ENCODE results near the gene CENPU.
"Not testable (repeated sequence)": the region's sequence is repeated elsewhere in the genome, so short reads cannot be mapped to it uniquely, and the experiment has no call there.

The CENPU gene

GRCh38 chr4:184733654-184734524, at the start of gene CENPU:
Gene CENPU, minus strand, starts transcription at chr4:184734096. Its CDS starts 34 bp downstream, at chr4:184734062.
- Histone ChIP-seq H3K9ac (ENCODE audit: low read length) (peak within 1 kb of the TSS; percentile 99), H3K36me3 (ENCODE audit: control insufficient read depth, low read depth, low read length) (peaks cover 25% of the 10 kb centered on the region), H3K4me3 (ENCODE audit: low read length) (peak within 1 kb of the TSS; percentile 94), H3K27ac (ENCODE audit: low read length) (peak within 1 kb of the TSS; percentile 85), H3K4me1 (ENCODE audit: control insufficient read depth, low read depth, low read length) (peaks cover 16% of the 10 kb centered on the region), H3K9me3 (ENCODE audit: control insufficient read depth, low read depth, low read length) (no peaks in the 10 kb centered on the region), H3K27me3 (ENCODE audit: control insufficient read depth, insufficient read depth, low read length) (no peaks in the 10 kb centered on the region)

GRCh38 chr4:184782731-184783373, 49.0 kb upstream of the CENPU start:
- Histone ChIP-seq H3K4me3 (ENCODE audit: low read length) (no peak overlapping the region), H3K4me1 (ENCODE audit: control insufficient read depth, low read depth, low read length) (peaks cover 7% of the 10 kb centered on the region), H3K27ac (ENCODE audit: low read length) (no peak overlapping the region), H3K9me3 (ENCODE audit: control insufficient read depth, low read depth, low read length) (no peaks in the 10 kb centered on the region), H3K36me3 (ENCODE audit: control insufficient read depth, low read depth, low read length) (no peaks in the 10 kb centered on the region), H3K9ac (ENCODE audit: low read length) (no peak overlapping the region), H3K27me3 (ENCODE audit: control insufficient read depth, insufficient read depth, low read length) (no peaks in the 10 kb centered on the region)

- not testable (repeated sequence) for H3K27ac ChIP-seq (ENCODE audit: low read length); H3K4me1 ChIP-seq (ENCODE audit: control insufficient read depth, low read depth, low read length); H3K4me3 ChIP-seq (ENCODE audit: low read length); H3K9me3 ChIP-seq (ENCODE audit: control insufficient read depth, low read depth, low read length); H3K9ac ChIP-seq (ENCODE audit: low read length); H3K36me3 ChIP-seq (ENCODE audit: control insufficient read depth, low read depth, low read length); H3K27me3 ChIP-seq (ENCODE audit: control insufficient read depth, insufficient read depth, low read length)
Measured at GRCh38 chr4:184779160-184779559, 45.3 kb upstream of the CENPU start.

- no peaks in the 10 kb centered on the region for H3K27me3 ChIP-seq (ENCODE audit: control insufficient read depth, insufficient read depth, low read length)
- H3K9me3 ChIP-seq (ENCODE audit: control insufficient read depth, low read depth, low read length): no peaks in the 10 kb centered on the region
- H3K27ac ChIP-seq (ENCODE audit: low read length): no peak overlapping the region
- H3K4me3 ChIP-seq (ENCODE audit: low read length): no peak overlapping the region
- peaks cover 7% of the 10 kb centered on the region for H3K4me1 ChIP-seq (ENCODE audit: control insufficient read depth, low read depth, low read length)
- no peaks in the 10 kb centered on the region for H3K36me3 ChIP-seq (ENCODE audit: control insufficient read depth, low read depth, low read length)
- no peak overlapping the region for H3K9ac ChIP-seq (ENCODE audit: low read length)
Measured at GRCh38 chr4:184778325-184778724, 44.4 kb upstream of the CENPU start.

- no peak overlapping the region for H3K9ac ChIP-seq (ENCODE audit: low read length)
- H3K9me3 ChIP-seq (ENCODE audit: control insufficient read depth, low read depth, low read length): no peaks in the 10 kb centered on the region
- no peaks in the 10 kb centered on the region for H3K36me3 ChIP-seq (ENCODE audit: control insufficient read depth, low read depth, low read length)
- no peak overlapping the region for H3K27ac ChIP-seq (ENCODE audit: low read length)
- H3K4me1 ChIP-seq (ENCODE audit: control insufficient read depth, low read depth, low read length): no peaks in the 10 kb centered on the region
- H3K4me3 ChIP-seq (ENCODE audit: low read length): no peak overlapping the region
- H3K27me3 ChIP-seq (ENCODE audit: control insufficient read depth, insufficient read depth, low read length): no peaks in the 10 kb centered on the region
Measured at GRCh38 chr4:184776821-184777220, 42.9 kb upstream of the CENPU start.

- no peaks in the 10 kb centered on the region for H3K27me3 ChIP-seq (ENCODE audit: control insufficient read depth, insufficient read depth, low read length)
- no peak overlapping the region for H3K4me3 ChIP-seq (ENCODE audit: low read length)
- H3K27ac ChIP-seq (ENCODE audit: low read length): no peak overlapping the region
Measured at GRCh38 chr4:184775854-184776555, 42.1 kb upstream of the CENPU start.

GRCh38 chr4:184774152-184774551, 40.3 kb upstream of the CENPU start:
- Histone ChIP-seq H3K27me3 (ENCODE audit: control insufficient read depth, insufficient read depth, low read length) (no peaks in the 10 kb centered on the region), H3K4me1 (ENCODE audit: control insufficient read depth, low read depth, low read length) (no peaks in the 10 kb centered on the region), H3K9ac (ENCODE audit: low read length) (no peak overlapping the region), H3K36me3 (ENCODE audit: control insufficient read depth, low read depth, low read length) (no peaks in the 10 kb centered on the region), H3K4me3 (ENCODE audit: low read length) (no peak overlapping the region), H3K9me3 (ENCODE audit: control insufficient read depth, low read depth, low read length) (no peaks in the 10 kb centered on the region), H3K27ac (ENCODE audit: low read length) (no peak overlapping the region)

More at GRCh38 chr4:184775854-184776555, 42.1 kb upstream of the CENPU start:
- H3K9ac ChIP-seq (ENCODE audit: low read length): no peak overlapping the region
- no peaks in the 10 kb centered on the region for H3K4me1 ChIP-seq (ENCODE audit: control insufficient read depth, low read depth, low read length)
- no peaks in the 10 kb centered on the region for H3K9me3 ChIP-seq (ENCODE audit: control insufficient read depth, low read depth, low read length)
- H3K36me3 ChIP-seq (ENCODE audit: control insufficient read depth, low read depth, low read length): no peaks in the 10 kb centered on the region

GRCh38 chr4:184771416-184771815, 37.5 kb upstream of the CENPU start:
- no peaks in the 10 kb centered on the region for H3K9me3 ChIP-seq (ENCODE audit: control insufficient read depth, low read depth, low read length)
- no peak overlapping the region for H3K9ac ChIP-seq (ENCODE audit: low read length)
- H3K27me3 ChIP-seq (ENCODE audit: control insufficient read depth, insufficient read depth, low read length): no peaks in the 10 kb centered on the region
- no peaks in the 10 kb centered on the region for H3K4me1 ChIP-seq (ENCODE audit: control insufficient read depth, low read depth, low read length)
- H3K27ac ChIP-seq (ENCODE audit: low read length): no peak overlapping the region
- H3K4me3 ChIP-seq (ENCODE audit: low read length): no peak overlapping the region
- no peaks in the 10 kb centered on the region for H3K36me3 ChIP-seq (ENCODE audit: control insufficient read depth, low read depth, low read length)

GRCh38 chr4:184769141-184769765, 35.4 kb upstream of the CENPU start:
- no peak overlapping the region for H3K9ac ChIP-seq (ENCODE audit: low read length)
- no peaks in the 10 kb centered on the region for H3K27me3 ChIP-seq (ENCODE audit: control insufficient read depth, insufficient read depth, low read length)
- no peaks in the 10 kb centered on the region for H3K4me1 ChIP-seq (ENCODE audit: control insufficient read depth, low read depth, low read length)
- H3K36me3 ChIP-seq (ENCODE audit: control insufficient read depth, low read depth, low read length): no peaks in the 10 kb centered on the region
- H3K4me3 ChIP-seq (ENCODE audit: low read length): no peak overlapping the region
- no peak overlapping the region for H3K27ac ChIP-seq (ENCODE audit: low read length)
- no peaks in the 10 kb centered on the region for H3K9me3 ChIP-seq (ENCODE audit: control insufficient read depth, low read depth, low read length)

GRCh38 chr4:184768296-184768695, 34.4 kb upstream of the CENPU start:
- Histone ChIP-seq H3K9ac (ENCODE audit: low read length) (no peak overlapping the region), H3K27ac (ENCODE audit: low read length) (no peak overlapping the region), H3K4me1 (ENCODE audit: control insufficient read depth, low read depth, low read length) (no peaks in the 10 kb centered on the region), H3K27me3 (ENCODE audit: control insufficient read depth, insufficient read depth, low read length) (no peaks in the 10 kb centered on the region), H3K4me3 (ENCODE audit: low read length) (no peak overlapping the region), H3K9me3 (ENCODE audit: control insufficient read depth, low read depth, low read length) (no peaks in the 10 kb centered on the region), H3K36me3 (ENCODE audit: control insufficient read depth, low read depth, low read length) (no peaks in the 10 kb centered on the region)

GRCh38 chr4:184766446-184766845, 32.5 kb upstream of the CENPU start:
- Histone ChIP-seq H3K27ac (ENCODE audit: low read length) (no peak overlapping the region), H3K9me3 (ENCODE audit: control insufficient read depth, low read depth, low read length) (no peaks in the 10 kb centered on the region), H3K4me1 (ENCODE audit: control insufficient read depth, low read depth, low read length) (no peaks in the 10 kb centered on the region), H3K9ac (ENCODE audit: low read length) (no peak overlapping the region), H3K4me3 (ENCODE audit: low read length) (no peak overlapping the region), H3K27me3 (ENCODE audit: control insufficient read depth, insufficient read depth, low read length) (no peaks in the 10 kb centered on the region), H3K36me3 (ENCODE audit: control insufficient read depth, low read depth, low read length) (no peaks in the 10 kb centered on the region)
